ENCODE results near the gene BIN1. TPM values are rescaled to one million over a fixed set of nuclear protein-coding genes. Genes with fewer than 3 reads are reported as not detected.

Gene BIN1
- polyA plus RNA-seq, 1 donor (not counting 4 experiments of a cell fraction or from before 2014, with no cell fraction given), result 5.4 TPM

DNA sequence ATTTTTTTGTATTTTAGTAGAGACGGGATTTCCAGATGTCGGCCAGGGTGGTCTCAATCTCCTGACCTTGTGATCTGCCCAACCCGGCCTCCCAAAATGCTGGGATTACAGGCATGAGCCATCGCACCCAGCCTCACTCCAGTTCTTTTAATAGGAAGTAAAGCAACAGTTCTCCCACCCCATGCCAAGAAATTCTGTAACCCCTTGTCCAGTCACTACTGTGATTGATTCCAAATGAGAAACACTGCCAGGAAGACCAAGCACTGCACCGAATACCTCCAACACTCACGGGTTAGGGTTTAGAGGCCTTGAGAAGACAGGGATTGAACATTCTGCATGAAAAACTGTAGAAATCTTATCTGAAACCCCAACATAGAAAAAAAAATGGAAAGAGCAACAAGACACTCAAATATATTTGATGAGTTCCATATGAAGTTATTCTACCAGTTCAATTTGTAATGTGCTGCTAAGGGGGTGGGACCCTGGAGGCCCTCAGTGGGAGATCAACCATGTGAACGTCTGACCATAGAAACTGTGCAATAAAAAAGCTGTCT is 48.2 kb upstream of the BIN1 start:
- TF ChIP-seq, protein P1, sequence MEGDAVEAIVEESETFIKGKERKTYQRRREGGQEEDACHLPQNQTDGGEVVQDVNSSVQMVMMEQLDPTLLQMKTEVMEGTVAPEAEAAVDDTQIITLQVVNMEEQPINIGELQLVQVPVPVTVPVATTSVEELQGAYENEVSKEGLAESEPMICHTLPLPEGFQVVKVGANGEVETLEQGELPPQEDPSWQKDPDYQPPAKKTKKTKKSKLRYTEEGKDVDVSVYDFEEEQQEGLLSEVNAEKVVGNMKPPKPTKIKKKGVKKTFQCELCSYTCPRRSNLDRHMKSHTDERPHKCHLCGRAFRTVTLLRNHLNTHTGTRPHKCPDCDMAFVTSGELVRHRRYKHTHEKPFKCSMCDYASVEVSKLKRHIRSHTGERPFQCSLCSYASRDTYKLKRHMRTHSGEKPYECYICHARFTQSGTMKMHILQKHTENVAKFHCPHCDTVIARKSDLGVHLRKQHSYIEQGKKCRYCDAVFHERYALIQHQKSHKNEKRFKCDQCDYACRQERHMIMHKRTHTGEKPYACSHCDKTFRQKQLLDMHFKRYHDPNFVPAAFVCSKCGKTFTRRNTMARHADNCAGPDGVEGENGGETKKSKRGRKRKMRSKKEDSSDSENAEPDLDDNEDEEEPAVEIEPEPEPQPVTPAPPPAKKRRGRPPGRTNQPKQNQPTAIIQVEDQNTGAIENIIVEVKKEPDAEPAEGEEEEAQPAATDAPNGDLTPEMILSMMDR (optimal IDR thresholded peaks at IDR 0.05 in 1 of 3, IDR thresholded peaks at IDR 0.05 in 1 of 3, conservative IDR thresholded peaks at IDR 0.05 in 1 of 3; ENCODE audit: extremely low read depth in 1 of 3, insufficient read depth in 2 of 3, low read length in 3 of 3), result no peak
- TF ChIP-seq EZH2 (IDR thresholded peaks at IDR 0.05; ENCODE audit: low read length), result no peak
- Histone ChIP-seq H4K20me1 (ENCODE audit: control insufficient read depth, extremely low read depth, insufficient read depth, low read length) (no peaks in the 10 kb centered on the region), H2AFZ (ENCODE audit: control insufficient read depth, low read length) (no peak overlapping the region), H3K27me3 (ENCODE audit: control insufficient read depth, extremely low read depth, insufficient read depth, low read length) (no peaks in the 10 kb centered on the region), H3K4me2 (ENCODE audit: control insufficient read depth, extremely low read depth, insufficient read depth, low read depth, low read length) (no peak overlapping the region), H3K4me1 (ENCODE audit: control insufficient read depth, extremely low read depth, insufficient read depth, low read length) (peaks cover 14% of the 10 kb centered on the region), H3K9me3 (ENCODE audit: control insufficient read depth, low read depth, low read length) (no peaks in the 10 kb centered on the region), H3K36me3 (ENCODE audit: control insufficient read depth in 2 of 2, extremely low read depth in 1 of 2, insufficient read depth in 2 of 2, low read length in 2 of 2) (no peaks in the 10 kb centered on the region), H3K9me1 (ENCODE audit: control insufficient read depth, extremely low read depth, insufficient read depth, low read length) (no peaks in the 10 kb centered on the region), H3K79me2 (ENCODE audit: control insufficient read depth, insufficient read depth, low read length) (no peaks in the 10 kb centered on the region), H3K27ac (ENCODE audit: control insufficient read depth, insufficient read depth, low read length) (no peak overlapping the region), H3K4me3 (ENCODE audit: control insufficient read depth in 2 of 3, extremely low read depth in 1 of 3, insufficient read depth in 2 of 3, low read depth in 1 of 3, low read length in 3 of 3) (no peak overlapping the region), H3K9ac (ENCODE audit: control insufficient read depth, extremely low read depth, insufficient read depth, low read length) (no peak overlapping the region)
- no peak for DNase-seq (ENCODE audit: low read depth, low spot score)
- FAIRE-seq, result no peak
- dilution Hi-C loops (cut with MboI; ENCODE audit: extremely low pct_ligation_motif_present, low sequenced_read_pairs), result no loop called here

DNA sequence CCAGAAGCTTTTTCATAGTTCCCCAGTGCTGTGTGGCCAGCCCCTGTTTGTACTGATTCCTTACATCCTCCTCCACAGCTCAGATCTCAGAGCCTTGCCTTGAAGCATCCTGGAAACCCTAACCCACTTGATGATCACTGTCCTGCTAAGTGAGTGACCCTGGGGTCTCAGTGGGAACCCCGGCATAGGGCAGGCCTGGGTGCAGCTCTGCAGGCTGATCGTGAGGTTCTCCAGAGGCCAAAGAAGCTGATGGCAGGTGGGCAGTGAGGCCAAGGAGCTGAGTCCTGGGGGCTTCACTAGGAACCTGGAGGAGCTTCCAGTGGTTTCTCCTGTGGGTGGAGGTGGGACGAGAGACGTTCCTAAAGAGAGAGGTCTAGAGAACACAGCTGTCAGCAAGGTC is 47.4 kb upstream of the BIN1 start:
- dilution Hi-C loops (cut with MboI; ENCODE audit: extremely low pct_ligation_motif_present, low sequenced_read_pairs), result no loop called here
- FAIRE-seq, result no peak

More for the DNA sequence above, 47.4 kb upstream of the BIN1 start:
- no peak for TF ChIP-seq EZH2 (IDR thresholded peaks at IDR 0.05; ENCODE audit: low read length)
- TF ChIP-seq, protein P1 (optimal IDR thresholded peaks at IDR 0.05 in 1 of 3, IDR thresholded peaks at IDR 0.05 in 1 of 3, conservative IDR thresholded peaks at IDR 0.05 in 1 of 3; ENCODE audit: extremely low read depth in 1 of 3, insufficient read depth in 2 of 3, low read length in 3 of 3), result no peak
- Histone ChIP-seq H3K4me3 (ENCODE audit: control insufficient read depth in 2 of 3, extremely low read depth in 1 of 3, insufficient read depth in 2 of 3, low read depth in 1 of 3, low read length in 3 of 3) (no peak overlapping the region), H3K4me2 (ENCODE audit: control insufficient read depth, extremely low read depth, insufficient read depth, low read depth, low read length) (no peak overlapping the region), H3K36me3 (ENCODE audit: control insufficient read depth in 2 of 2, extremely low read depth in 1 of 2, insufficient read depth in 2 of 2, low read length in 2 of 2) (no peaks in the 10 kb centered on the region), H4K20me1 (ENCODE audit: control insufficient read depth, extremely low read depth, insufficient read depth, low read length) (no peaks in the 10 kb centered on the region), H3K4me1 (ENCODE audit: control insufficient read depth, extremely low read depth, insufficient read depth, low read length) (peaks cover 16% of the 10 kb centered on the region), H3K9me3 (ENCODE audit: control insufficient read depth, low read depth, low read length) (no peaks in the 10 kb centered on the region), H3K27me3 (ENCODE audit: control insufficient read depth, extremely low read depth, insufficient read depth, low read length) (no peaks in the 10 kb centered on the region), H3K27ac (ENCODE audit: control insufficient read depth, insufficient read depth, low read length) (no peak overlapping the region), H2AFZ (ENCODE audit: control insufficient read depth, low read length) (no peak overlapping the region), H3K79me2 (ENCODE audit: control insufficient read depth, insufficient read depth, low read length) (no peaks in the 10 kb centered on the region), H3K9ac (ENCODE audit: control insufficient read depth, extremely low read depth, insufficient read depth, low read length) (no peak overlapping the region), H3K9me1 (ENCODE audit: control insufficient read depth, extremely low read depth, insufficient read depth, low read length) (no peaks in the 10 kb centered on the region)
- no peak for DNase-seq (ENCODE audit: low read depth, low spot score)
